Renal pelvis (tissue), 3 donors: Measurements from ENCODE around the gene NHERF2. TPM values are rescaled to one million over a fixed set of nuclear protein-coding genes. Genes with fewer than 3 reads are reported as not detected.

Source experiments
- polyA plus RNA-seq, 3 donors: library from polyadenylated mRNA; unstranded; fragments of 120-200 nt; gene quantifications; one replicate each; pipeline ENCODE4 v1.2.1, GENCODE V29; 2013; ENCODE audit not compliant: insufficient read length in 3 of 3

Gene NHERF2
- polyA plus RNA-seq, 3 donors = 116 to 169 (median 155) TPM

Other genes with a start within 250 kb of the NHERF2 start
- 10 to 100 TPM; 45.1 to 53.2 (median 52.4) TPM for gene SPSB3, start 244.3 kb upstream of the NHERF2 start, polyA plus RNA-seq
- 10 to 100 TPM; 48.7 to 61.4 (median 60.8) TPM for gene NUBP2, start 243.9 kb upstream of the NHERF2 start, polyA plus RNA-seq
- gene IGFALS, start 233.2 kb upstream of the NHERF2 start, polyA plus RNA-seq = 1 to 10 TPM; 2.4 to 4.2 (median 3.9) TPM
- gene HAGH, start 200.1 kb upstream of the NHERF2 start, polyA plus RNA-seq = 10 to 100 TPM; 43.4 to 50.5 (median 47.8) TPM
- gene FAHD1, start 199.7 kb upstream of the NHERF2 start, polyA plus RNA-seq = 10 to 100 TPM; 39.0 to 45.7 (median 39.2) TPM
- 1 to 10 TPM; 1.0 to 2.2 (median 1.9) TPM for gene MEIOB, start 154.7 kb upstream of the NHERF2 start, polyA plus RNA-seq
- gene HS3ST6, start 108.5 kb upstream of the NHERF2 start, polyA plus RNA-seq = under 1 TPM; 0.13 to 0.41 (median 0.37) TPM
- gene MSRB1, start 83.7 kb upstream of the NHERF2 start, polyA plus RNA-seq = 10 to 100 TPM; 79.7 to 87.6 (median 82.1) TPM
- under 1 TPM; 0.09 to 0.42 (median 0.21) TPM for gene RPL3L, start 72.2 kb upstream of the NHERF2 start, polyA plus RNA-seq
- 100 to 1,000 TPM; 124 to 158 (median 132) TPM for gene NDUFB10, start 67.4 kb upstream of the NHERF2 start, polyA plus RNA-seq
- gene RPS2, start 62.1 kb upstream of the NHERF2 start, polyA plus RNA-seq = 1,000 to 10,000 TPM; 1,943 to 2,404 (median 2,241) TPM
- gene RNF151, start 60.0 kb upstream of the NHERF2 start, polyA plus RNA-seq = not detected
- 10 to 100 TPM; 36.5 to 49.0 (median 47.9) TPM for gene TBL3, start 54.8 kb upstream of the NHERF2 start, polyA plus RNA-seq
- 1 to 10 TPM in 1 of 3 donors, under 1 TPM in 2; 0.90 to 1.2 (median 1.00) TPM for gene NOXO1, start 45.4 kb upstream of the NHERF2 start, polyA plus RNA-seq
- 10 to 100 TPM; 26.1 to 35.9 (median 31.6) TPM for gene GFER, start 42.7 kb upstream of the NHERF2 start, polyA plus RNA-seq
- 1 to 10 TPM; 1.5 to 2.4 (median 2.1) TPM for gene SYNGR3, start 36.9 kb upstream of the NHERF2 start, polyA plus RNA-seq
- 10 to 100 TPM; 21.4 to 30.9 (median 25.0) TPM for gene ZNF598, start 17.1 kb upstream of the NHERF2 start, polyA plus RNA-seq
- 10 to 100 TPM in 2 of 3 donors, 1 to 10 TPM in 1; 4.5 to 14.3 (median 12.0) TPM for gene NPW, start 7.1 kb upstream of the NHERF2 start, polyA plus RNA-seq
- gene NTHL1, start 20.9 kb downstream of the NHERF2 start, polyA plus RNA-seq = 10 to 100 TPM; 19.7 to 26.7 (median 26.2) TPM
- 100 to 1,000 TPM; 141 to 174 (median 162) TPM for gene TSC2, start 21.1 kb downstream of the NHERF2 start, polyA plus RNA-seq
- 100 to 1,000 TPM in 2 of 3 donors, 10 to 100 TPM in 1; 96.5 to 119 (median 115) TPM for gene PKD1, start 109.0 kb downstream of the NHERF2 start, polyA plus RNA-seq
- 1 to 10 TPM; 3.0 to 6.0 (median 3.1) TPM for gene RAB26, start 121.7 kb downstream of the NHERF2 start, polyA plus RNA-seq
- 10 to 100 TPM; 56.1 to 61.1 (median 60.6) TPM for gene TRAF7, start 128.9 kb downstream of the NHERF2 start, polyA plus RNA-seq
- 1 to 10 TPM; 1.8 to 2.6 (median 1.9) TPM for gene CASKIN1, start 169.7 kb downstream of the NHERF2 start, polyA plus RNA-seq
- gene MLST8, start 178.6 kb downstream of the NHERF2 start, polyA plus RNA-seq = 10 to 100 TPM; 48.8 to 57.6 (median 55.2) TPM
- 10 to 100 TPM in 1 of 3 donors, 1 to 10 TPM in 2; 6.6 to 11.8 (median 9.4) TPM for gene BRICD5, start 184.0 kb downstream of the NHERF2 start, polyA plus RNA-seq
- gene PGP, start 187.9 kb downstream of the NHERF2 start, polyA plus RNA-seq = 10 to 100 TPM; 15.1 to 18.8 (median 17.8) TPM
- gene E4F1, start 196.7 kb downstream of the NHERF2 start, polyA plus RNA-seq = 10 to 100 TPM; 19.8 to 26.3 (median 23.3) TPM
- gene DNASE1L2, start 209.5 kb downstream of the NHERF2 start, polyA plus RNA-seq = 1 to 10 TPM in 2 of 3 donors, under 1 TPM in 1; 0.84 to 1.7 (median 1.6) TPM
- 10 to 100 TPM; 76.6 to 90.9 (median 81.6) TPM for gene ECI1, start 224.7 kb downstream of the NHERF2 start, polyA plus RNA-seq
- 100 to 1,000 TPM; 207 to 240 (median 216) TPM for gene RNPS1, start 241.2 kb downstream of the NHERF2 start, polyA plus RNA-seq